K562 (cell line): ENCODE results near the gene ZNF626. TPM values are rescaled to one million over a fixed set of nuclear protein-coding genes. Genes with fewer than 3 reads are reported as not detected.
A peak's percentile ranks its signal among the peaks of the same experiment; 100 is the strongest.

Source experiments
- ASH1L ChIP-seq: fragments of 450-650 bp; IDR thresholded peaks from 2 replicates; pipeline ENCODE4 v1.6.1; 2018; ENCODE audit warnings: borderline replicate concordance, mild to moderate bottlenecking, low read depth; ENCODE audit not compliant: partially characterized antibody
- CREB3L1 ChIP-seq: fragments of 450-650 bp; IDR thresholded peaks from 2 replicates; pipeline ENCODE4 v1.6.1; 2014; ENCODE audit warnings: low read depth, mild to moderate bottlenecking, moderate library complexity, borderline replicate concordance
- CREBBP ChIP-seq: IDR thresholded peaks from one replicate; pipeline ENCODE4 v1.6.1; 2012; ENCODE audit warnings: low read depth, mild to moderate bottlenecking, control low read depth, inconsistent platforms, low read length
- ELF1 ChIP-seq: fragments of 200-800 bp; sonication (Bioruptor generic); IDR thresholded peaks from 2 replicates; pipeline ENCODE4 v1.6.1; 2016; ENCODE audit warnings: missing genetic modification characterization, missing compliant biosample characterization
- EZH2 ChIP-seq: IDR thresholded peaks from 2 replicates; pipeline ENCODE4 v1.6.1; 2012; ENCODE audit warnings: low read depth, mild to moderate bottlenecking, inconsistent platforms, low read length, borderline replicate concordance
- FOS ChIP-seq: IDR thresholded peaks from 3 replicates; pipeline ENCODE4 v1.6.1; 2011; ENCODE audit not compliant: insufficient read length; ENCODE audit errors: extremely low read depth
- FOXJ3 ChIP-seq: sonication (generic); formaldehyde crosslinking; IDR thresholded peaks from 2 replicates; pipeline ENCODE4 v1.4.0; 2020; ENCODE audit warnings: mild to moderate bottlenecking, missing genetic modification reagents
- FOXK1 ChIP-seq: sonication (generic); formaldehyde crosslinking; IDR thresholded peaks from 2 replicates; pipeline ENCODE4 v1.8.0; 2022; ENCODE audit warnings: missing genetic modification reagents, mild to moderate bottlenecking, borderline replicate concordance
- MCM5 ChIP-seq: fragments of 450-650 bp; IDR thresholded peaks from 2 replicates; pipeline ENCODE4 v1.6.1; 2016; ENCODE audit warnings: low read depth
- MTF1 ChIP-seq: fragments of 250-450 bp; sonication (Bioruptor Pico); IDR thresholded peaks from 2 replicates; pipeline ENCODE4 v1.9.0; 2021; ENCODE audit warnings: moderate library complexity, mild to moderate bottlenecking, inconsistent platforms, borderline replicate concordance
- NEUROD1 ChIP-seq: fragments of 150-350 bp; IDR thresholded peaks from 2 replicates; pipeline ENCODE4 v1.6.1; 2014; ENCODE audit warnings: borderline replicate concordance, low read length, low read depth; ENCODE audit not compliant: partially characterized antibody
- RBBP5 ChIP-seq: fragments of 200-600 bp; sonication (generic); IDR thresholded peaks from 2 replicates; pipeline ENCODE4 v1.6.1; 2012; ENCODE audit warnings: borderline replicate concordance, mild to moderate bottlenecking, low read length, control low read depth, inconsistent platforms; ENCODE audit not compliant: insufficient read depth, poor library complexity, severe bottlenecking
- RBFOX2 ChIP-seq: fragments of 200-400 bp; formaldehyde crosslinking; IDR thresholded peaks from 2 replicates; pipeline ENCODE4 v1.6.1; 2017; ENCODE audit warnings: low read depth, mild to moderate bottlenecking, low read length, moderate library complexity
- RFX5 ChIP-seq: IDR thresholded peaks from 2 replicates; pipeline ENCODE4 v1.6.1; 2011; ENCODE audit warnings: low read depth, mild to moderate bottlenecking, improper control_type of control experiment, low read length
- SREBF1 ChIP-seq: fragments of 150-350 bp; IDR thresholded peaks from 2 replicates; pipeline ENCODE4 v1.6.1; 2014; ENCODE audit warnings: antibody characterized with exemption, low read depth, low read length, borderline replicate concordance
- TAF9B ChIP-seq: fragments of 450-650 bp; IDR thresholded peaks from 2 replicates; pipeline ENCODE4 v1.6.1; 2018; ENCODE audit warnings: mild to moderate bottlenecking; ENCODE audit not compliant: partially characterized antibody
- ZBTB8A ChIP-seq: fragments of 450-650 bp; IDR thresholded peaks from 2 replicates; pipeline ENCODE4 v1.6.1; 2018; ENCODE audit warnings: mild to moderate bottlenecking, moderate library complexity; ENCODE audit not compliant: partially characterized antibody
- ZNF175 ChIP-seq: fragments of 200-800 bp; sonication (Bioruptor generic); IDR thresholded peaks from 2 replicates; pipeline ENCODE4 v1.6.1; 2016; ENCODE audit warnings: low read depth, mild to moderate bottlenecking, missing genetic modification characterization, missing compliant biosample characterization
- ZNF75A ChIP-seq: fragments of 450-650 bp; formaldehyde crosslinking; IDR thresholded peaks from 2 replicates; pipeline ENCODE4 v1.4.0; 2020; ENCODE audit warnings: mild to moderate bottlenecking
- polyA plus RNA-seq, 8 experiments: library from polyadenylated mRNA; depleted of rRNA in 4 of 8; stranded (reverse) in 5 of 8; unstranded in 3 of 8; fragments of >200 nt; fragmentation: Nextera tagmentation in 2 of 8; fragmentation: Illumina TruSeq in 1 of 8; extraction: Ambion mirVana in 2 of 8; extraction: Trizol in 1 of 8; gene quantifications; 2 replicates each; pipeline versions ENCODE4 v1.2.1 to v1.2.3, GENCODE V29; 2011 to 2014; ENCODE audit warnings: inconsistent platforms in 1 of 8, missing spikeins in 1 of 8
- total RNA-seq, 7 experiments: library from RNA; depleted of rRNA in 6 of 7; stranded (reverse); fragments of >200 nt in 6 of 7; fragmentation: Illumina TruSeq in 2 of 7; extraction: Trizol in 2 of 7; gene quantifications; 2 replicates each; pipeline versions ENCODE4 v1.2.1 to v1.2.3, GENCODE V29; 2011 to 2021; ENCODE audit warnings: low replicate concordance in 1 of 7

The ZNF626 gene
- total and polyA plus RNA-seq, 9 of the 15 experiments (the other 6 are each of a cell fraction or from before 2014, with no cell fraction given), result 1.6 to 7.7 (median 4.1) TPM

GRCh38 chr19:20661150-20661819 is at the start of gene ZNF626 (continued):
- TF ChIP-seq MTF1 (CRISPR knock-in tag) (no peak), FOXK1 (no peak), ZBTB8A (no peak), EZH2 (no peak), FOXJ3 (no peak), FOS (peak; percentile 91), ZNF75A (CRISPR knock-in tag) (no peak), ZNF175 (CRISPR knock-in tag) (no peak), CREBBP (no peak), RBFOX2 (peak; percentile 76), TAF9B (peak; percentile 68), RBBP5 (peak; percentile 50), MCM5 (no peak), CREB3L1 (0 out of 2 replicates have a peak, but pooled peaks have one; percentile 39), SREBF1 (no peak), NEUROD1 (peak; percentile 60), ELF1 (tag) (peak; percentile 86), RFX5 (no peak), ASH1L (peak; percentile 89)
